NCI-H446 (cell line): Measurements from ENCODE around the gene USH1C.

Experiments
- DNase-seq, 2 experiments: peaks; one replicate each; lab custom pipeline; 2025; lab: John Stamatoyannopoulos, UW

USH1C gene

DNA sequence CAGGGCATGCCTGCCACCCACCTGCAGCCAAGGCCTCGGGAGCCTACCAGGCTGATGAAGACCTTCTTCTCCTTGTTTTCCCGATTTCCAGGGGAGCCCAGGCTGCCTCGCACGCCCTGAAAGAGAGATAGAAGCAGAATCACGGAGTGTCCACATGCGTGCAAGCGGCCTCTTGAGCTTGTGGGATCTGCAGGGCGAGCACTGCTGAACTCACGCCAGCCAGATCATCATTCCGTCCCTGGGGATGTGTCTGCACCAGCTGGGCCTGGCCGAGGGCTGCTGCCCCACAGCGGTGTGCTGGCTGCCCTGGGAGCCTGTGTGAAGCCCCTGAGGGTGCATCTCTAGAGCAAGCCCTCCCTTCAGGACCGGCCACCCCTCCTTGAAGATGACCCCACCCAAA, 17.9 kb downstream of the USH1C start:
- DNase-seq: no peak

DNA sequence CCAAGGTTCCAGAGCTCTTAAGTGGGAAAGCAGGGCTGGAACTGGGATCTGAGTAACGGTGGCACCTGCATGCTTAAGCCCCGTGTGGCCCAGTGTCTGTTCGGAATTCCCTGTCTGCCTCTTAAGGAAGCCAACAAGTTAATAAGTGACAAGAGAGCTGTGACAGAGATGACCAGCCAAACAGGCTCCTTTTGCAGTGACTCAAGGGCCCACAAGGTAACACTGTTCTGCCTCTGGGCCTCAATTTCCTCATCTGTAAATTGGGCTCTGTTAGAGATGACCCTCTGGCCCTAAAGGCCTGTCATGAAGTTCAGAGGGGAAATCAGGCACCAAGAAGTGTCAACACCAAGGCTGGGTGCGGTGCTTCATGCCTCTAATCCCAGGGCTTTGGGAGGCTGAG, 18.6 kb downstream of the USH1C start:
- no peak for DNase-seq

DNA sequence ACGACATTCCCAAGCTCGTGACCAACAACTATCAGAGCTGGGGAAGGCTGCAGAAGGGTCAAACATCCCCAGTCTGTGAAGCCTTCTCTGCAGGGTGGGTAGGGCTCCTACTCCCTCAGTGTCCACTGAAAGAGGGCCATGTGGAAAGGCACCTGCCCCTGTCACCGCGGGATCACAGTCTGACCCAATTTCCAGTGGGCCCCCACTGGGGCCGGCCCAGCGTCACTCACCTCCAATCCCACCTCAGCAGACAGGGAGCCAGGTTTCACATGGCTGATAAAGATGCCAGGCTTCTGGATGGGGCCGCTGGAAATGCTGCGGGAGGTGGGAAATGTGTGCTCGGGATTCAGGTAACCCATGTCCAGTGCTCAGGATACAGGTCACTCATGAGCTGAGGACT, 20.0 kb downstream of the USH1C start:
- DNase-seq: no peak

DNA sequence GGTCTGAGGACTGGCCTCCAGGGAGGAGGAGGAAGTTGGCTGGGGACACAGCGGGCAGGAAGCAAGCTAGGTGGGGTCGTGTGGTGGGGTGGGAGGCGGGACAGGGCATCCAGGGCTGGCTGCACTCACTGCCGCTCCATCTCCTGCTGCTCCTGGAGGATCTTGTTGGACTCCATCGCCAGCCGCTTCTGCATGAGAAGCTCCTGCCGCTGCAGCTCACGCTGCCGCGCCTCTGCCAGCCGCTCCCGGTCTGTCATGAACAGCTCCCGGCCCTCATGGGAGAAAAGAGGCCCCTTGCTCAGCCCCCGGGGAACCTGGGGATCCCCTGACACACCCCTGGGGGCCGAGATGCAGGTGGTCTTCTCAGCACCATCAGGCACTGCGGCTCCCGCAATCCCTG, 21.6 kb downstream of the USH1C start:
- DNase-seq: no peak

DNA sequence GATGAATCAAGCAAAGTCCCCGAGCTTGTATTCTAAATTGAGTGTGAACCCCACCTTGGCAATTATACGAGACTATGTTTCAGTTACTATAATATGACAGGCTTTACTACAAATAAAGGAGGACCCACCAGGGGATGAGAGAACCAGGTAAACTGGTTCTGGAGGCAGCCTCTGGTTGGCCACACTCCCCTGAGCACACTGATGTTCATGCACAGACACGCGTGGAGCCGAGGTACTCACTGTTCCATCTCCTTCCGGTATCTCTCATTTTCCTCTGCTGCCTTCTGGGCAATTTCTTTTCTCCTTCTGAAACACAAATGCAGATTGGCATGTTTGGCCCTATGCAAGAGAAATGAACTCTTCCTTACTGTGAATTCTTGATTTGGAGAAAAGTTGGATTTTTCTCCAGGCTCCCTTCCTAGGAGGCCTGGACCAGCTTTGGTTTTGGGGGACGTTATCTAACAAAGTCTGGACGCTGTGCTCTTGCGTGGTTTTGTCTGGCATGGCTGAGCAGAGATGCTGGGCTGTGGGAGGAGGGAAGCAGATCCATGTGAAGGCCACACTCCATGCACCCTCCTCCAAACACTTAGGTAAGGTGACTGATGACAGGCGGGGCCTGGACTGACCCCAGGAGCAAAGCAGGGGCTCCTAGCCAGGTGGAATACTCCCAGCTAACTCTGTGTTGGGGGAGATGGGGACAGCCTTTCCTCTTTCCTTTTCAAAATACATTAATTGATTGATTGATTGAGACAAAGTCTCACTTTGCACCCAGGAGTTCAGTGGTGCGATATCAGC, 22.9 kb downstream of the USH1C start:
- no peak for DNase-seq

DNA sequence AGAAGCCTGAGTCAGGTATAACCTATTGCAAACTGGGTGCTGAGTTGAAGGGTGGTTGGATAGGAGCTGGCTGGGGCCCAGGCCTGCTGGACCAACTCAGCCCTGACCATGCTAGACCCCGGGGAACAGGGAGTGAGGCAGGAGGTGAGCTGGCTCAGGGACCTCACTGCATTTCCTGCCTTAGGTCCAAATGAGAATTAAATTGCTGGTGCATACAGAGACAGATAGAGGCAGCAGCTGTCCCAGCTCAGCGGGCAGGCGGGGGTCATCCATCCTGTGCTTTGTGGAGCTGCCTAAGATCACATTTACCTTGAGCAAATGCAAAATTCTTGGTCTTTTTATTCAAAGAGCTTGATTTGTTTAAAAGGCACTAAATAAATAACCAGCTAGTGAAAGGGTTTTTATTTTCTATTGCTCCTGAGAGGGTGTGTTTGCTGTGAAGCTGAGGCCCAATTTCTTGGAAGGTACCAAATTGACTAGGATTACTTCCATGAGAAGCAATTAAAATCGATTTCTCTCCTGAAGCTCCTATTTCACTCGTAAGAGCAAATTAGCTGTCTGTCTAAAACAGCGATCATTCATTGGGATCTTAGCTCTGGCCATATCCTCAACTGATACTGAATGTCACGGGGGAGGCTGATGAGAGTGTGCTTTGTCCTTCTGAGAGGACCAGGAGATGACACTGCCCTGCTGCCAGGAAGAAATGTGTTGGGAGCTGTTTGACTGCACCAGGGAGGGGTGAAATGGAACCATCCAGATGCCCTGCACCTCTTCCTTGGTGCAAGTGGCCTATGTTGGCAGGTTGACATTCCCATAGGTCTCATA, 24.9 kb downstream of the USH1C start:
- DNase-seq: no peak

DNA sequence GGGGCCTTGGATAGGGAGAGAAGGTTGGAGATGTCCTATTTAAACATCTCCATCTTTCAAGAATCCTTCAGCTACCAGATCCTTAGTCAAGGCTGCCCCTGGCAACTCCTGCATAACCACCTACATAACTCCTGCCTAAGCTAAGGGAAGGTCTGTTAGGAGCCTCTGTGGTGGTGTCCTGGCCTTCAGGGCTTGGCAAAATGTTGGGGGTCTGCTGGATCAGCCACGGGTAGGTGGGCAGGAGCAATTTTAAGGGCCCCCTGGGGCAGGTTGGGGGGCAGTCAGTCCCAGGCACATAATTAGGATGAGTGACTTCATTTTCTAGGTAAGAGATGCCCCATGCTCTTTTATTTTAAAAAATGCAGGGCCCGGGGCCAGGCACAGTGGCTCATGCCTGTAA, 25.9 kb downstream of the USH1C start:
- DNase-seq: no peak

DNA sequence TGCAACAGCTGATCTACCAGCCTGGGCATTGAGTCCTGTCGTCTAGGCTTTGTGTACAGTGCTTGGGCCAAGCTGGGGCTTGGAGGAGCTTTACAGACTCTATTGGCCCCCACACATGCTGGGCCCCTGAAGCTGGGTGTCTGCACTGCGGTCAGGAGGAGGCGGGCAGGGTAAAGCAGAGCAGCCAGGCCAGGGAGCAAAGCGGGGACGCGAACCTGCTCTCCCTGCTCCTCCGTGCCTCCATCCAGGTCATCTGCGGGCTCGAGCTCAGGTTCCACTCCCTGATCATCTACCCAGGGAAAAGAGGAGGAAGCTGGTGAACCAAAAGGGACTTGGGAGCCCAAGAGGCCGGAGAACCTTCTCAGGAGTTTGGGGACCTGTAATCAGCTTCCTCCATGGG, 27.0 kb downstream of the USH1C start:
- no peak for DNase-seq

DNA sequence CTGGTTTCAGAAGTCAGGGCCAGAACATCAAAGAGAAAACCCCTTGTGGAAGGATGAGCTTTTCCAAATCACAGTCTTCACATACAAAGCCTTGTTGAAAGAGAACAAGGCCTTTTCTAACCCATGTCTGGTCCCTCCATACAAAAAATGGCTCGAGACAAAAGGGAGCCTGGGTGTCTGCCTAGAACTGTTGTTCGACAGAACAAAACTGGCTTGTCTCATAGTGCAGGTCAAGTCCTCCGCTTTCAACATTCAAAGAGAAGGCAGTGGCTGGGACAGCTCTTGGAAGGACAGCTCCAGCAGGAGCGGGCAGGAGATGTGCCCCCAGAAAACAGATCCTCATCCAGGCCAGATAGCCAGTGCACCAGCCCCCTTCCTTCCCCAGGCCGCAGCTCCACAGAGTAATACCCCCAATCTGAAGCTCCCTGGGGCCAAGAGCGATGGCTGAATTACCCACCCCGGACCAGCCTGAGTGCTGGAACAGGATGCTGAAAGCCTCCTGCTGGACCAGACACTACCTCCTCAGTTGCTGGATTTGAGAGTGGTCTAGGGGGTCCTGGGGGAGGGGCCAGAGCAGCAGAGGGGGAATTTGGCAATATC, 27.6 kb downstream of the USH1C start:
- no peak for DNase-seq

DNA sequence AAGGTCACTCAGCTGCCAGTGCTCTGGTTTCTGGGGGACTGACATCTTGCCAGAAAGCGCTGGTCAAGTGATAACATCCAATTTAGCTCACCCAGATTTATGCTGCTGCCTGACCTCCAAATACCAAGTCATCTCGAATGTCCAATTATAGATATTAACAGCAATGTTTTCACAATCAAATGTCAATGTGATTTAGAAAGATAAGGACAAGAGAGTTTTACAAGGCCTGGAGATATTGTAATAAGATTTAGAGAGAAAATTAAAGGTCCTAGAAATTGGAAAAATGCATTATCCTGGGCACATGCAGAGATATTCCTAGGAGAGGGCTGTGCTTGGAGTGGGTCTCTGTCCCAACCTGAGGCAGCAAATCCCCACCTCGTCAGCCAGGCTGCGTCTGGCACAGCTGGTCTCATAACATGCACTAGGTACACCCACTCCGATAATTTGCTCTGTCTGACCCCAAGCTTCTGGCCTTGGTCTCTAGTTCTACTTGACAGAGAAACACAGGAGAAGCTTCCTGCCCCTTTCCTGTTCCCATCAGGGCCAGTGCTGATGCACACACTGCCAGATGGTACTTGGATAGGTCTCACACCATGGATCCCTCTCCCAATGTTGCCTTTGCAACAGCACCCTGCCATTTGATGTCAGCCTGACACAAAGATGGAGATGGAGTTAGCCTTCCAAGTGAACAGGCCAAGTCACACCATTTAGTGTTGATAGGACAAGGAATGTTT, 28.6 kb downstream of the USH1C start:
- no peak for DNase-seq

DNA sequence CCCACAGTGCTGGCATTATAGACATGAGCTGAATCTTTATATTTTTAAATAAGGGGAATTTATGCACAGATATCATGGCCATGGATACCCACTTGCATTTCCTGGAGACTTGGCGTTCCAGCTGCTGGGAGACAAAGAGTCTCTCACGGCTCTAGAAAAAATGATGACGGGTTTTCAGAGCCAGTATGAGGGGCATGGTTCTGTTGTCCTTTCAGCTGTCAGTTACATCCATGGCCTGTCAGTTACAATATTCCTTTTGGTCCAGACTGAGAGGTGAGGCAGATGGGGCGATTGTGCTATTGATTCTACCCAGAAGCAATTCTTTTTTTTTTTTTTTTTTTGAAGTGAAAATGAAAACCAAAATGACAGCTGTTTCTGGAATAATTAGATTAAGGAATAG, 29.7 kb downstream of the USH1C start:
- no peak for DNase-seq

DNA sequence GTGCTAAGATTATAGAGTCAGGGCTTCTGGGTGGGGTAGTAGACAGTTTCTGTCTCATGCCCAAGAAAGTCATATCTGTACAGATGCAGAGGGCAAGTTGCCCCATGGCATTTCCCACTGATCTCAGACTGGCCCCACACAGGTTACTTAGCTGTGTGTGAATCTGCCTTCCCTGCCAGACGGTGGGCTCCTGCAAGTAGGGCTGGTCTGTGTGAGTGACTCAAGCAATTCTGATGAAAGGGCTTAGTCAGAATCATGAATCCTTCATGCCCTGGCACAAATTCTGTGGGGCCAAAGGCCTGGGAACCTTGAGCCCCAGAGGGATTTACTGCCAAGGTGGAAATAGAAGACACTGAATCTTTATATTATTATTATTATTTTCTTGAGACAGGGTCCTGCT, 30.4 kb downstream of the USH1C start:
- DNase-seq: no peak

DNA sequence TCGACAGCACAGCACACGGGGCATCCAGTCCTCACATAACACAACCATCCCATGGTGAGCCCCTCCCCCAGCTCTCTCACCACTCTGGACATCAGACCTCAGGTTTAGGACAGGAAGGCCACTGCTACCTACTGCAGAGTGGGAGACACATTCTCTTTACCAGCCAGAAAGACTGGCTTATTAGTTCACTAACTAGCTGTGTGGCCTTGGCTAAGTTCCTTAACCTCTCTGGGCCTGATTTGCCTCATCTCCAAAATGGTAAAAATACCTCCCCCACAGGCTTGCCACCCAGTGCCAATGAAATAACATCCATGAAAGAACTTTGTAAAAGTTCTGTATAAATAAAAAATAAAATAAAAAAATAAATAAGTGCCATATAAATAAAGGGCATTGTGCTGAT, 32.1 kb downstream of the USH1C start:
- no peak for DNase-seq

DNA sequence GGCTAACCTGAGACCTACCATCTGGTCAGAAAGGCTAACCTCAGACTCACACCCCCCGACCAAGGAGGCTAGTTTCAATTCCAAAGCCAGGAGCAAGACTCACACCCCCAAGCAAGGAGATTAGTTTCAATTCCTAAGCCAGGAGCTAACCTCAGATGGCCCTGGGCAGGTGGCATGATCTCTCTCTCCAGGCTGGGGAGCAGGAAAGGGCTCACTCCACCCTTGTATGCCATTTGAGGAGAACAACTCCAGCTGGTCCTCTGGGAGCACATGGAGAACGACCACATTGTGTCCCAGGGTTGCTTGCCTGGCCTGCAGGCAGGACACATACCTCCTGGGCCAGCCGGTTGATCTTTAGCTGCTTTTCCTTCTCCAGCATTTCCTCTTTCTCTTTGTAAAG, 32.6 kb downstream of the USH1C start:
- DNase-seq: no peak

DNA sequence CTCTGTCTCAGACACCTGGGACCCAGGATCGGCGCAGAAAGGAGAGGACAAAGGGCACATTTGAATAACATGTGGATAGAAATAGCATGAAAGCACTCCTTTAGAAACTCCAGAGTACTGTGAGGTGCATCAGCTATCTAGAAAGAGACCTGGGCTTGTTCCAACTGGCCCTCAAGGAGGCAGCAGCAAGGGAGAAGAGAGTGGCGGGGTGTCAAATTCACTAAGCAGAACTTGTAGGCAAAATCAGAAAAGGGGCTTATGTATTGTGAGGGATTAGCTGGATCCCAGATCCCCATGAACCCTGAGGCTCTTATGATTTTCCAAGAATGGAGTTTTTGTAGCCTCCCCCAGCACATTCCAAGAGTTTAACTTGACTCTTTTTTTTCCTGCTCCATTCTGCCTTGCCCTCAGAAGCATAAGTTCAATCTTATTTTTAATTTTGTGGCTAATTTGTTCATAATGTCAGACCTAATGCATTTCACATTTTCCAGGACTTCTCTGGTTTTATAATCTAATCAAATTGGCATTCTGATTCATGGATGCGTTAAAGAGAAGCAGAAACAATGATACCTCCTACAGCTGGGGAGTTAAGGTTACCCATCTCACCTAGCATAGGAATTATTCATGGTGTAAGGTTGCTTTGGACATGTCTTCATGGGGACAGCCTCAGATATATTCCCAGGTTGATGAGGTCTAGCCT, 33.6 kb downstream of the USH1C start:
- no peak for DNase-seq

DNA sequence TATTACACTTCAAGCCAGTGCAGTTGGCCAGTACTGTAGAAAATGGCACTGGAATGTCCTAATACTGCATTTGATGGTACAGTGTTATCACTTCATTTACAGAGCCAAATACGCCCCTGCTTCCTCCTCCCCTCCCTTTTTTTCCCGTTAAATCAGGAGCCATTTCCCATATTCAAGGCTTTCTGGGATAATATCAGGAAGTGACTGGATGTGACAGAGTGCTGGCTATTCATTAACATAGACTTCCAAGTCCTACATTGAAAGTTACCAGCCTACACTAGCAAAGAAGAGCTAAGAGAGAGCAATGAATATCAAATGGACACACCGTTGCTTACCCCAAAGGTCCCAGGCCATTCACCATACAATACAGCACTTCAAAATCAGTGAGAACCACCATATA, 35.4 kb downstream of the USH1C start:
- no peak for DNase-seq

DNA sequence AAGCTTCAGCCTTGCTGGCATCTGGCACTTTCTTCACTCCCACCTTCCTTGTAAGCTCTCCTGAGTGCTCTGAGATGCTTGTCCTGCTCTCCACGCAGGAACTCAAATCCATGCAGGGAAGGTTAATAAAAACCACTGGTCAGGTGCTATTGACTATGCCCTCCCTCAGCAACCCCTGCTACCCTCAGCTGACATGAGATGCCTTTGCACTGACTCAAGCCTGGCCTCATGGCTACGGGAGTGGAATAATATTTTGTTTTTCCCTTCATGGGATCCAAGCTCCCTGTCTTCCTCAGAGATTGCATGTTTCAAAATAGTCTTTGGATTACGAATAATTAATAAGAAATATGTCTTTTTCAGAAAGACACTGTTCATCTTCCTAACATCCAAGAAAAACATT, 35.9 kb downstream of the USH1C start:
- DNase-seq: no peak

DNA sequence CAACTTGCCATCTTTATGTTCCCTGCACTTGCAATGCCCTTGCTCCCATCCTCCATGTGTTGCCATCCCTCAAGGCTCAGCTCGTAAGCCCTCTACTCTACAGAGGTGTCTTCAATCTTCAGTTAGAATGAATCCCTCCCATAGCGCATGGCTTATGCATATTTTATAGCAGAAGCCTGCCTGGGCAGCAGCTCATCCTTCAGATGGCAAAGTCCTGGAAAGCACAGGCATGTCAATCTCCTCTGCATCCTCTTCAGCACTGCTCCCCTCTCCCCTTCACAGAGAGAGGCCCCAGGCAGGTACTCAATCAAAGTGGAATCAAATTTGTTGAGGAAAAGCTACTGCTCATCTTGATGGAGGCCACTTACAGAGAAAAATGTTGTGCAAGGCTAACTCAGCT, 36.4 kb downstream of the USH1C start:
- no peak for DNase-seq

DNA sequence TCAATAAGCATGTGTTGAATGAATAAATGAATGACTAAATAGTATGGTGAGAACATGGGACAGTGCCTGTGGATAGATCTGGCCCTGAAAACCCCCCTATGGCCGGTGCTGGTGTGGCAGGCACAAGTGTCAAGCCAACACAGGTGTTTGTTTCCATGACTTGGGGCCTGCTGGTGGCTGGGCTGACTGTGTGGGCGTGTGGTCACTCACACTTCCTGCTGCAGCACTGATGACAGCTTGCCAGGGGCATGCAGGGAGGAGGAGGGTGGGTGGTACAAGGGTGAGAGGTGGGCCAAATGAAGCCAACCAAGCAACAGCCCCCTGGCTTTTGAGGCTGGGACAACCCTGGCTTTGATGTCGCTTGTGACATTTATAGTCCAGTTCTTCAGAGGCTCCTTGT, 37.3 kb downstream of the USH1C start:
- no peak for DNase-seq

DNA sequence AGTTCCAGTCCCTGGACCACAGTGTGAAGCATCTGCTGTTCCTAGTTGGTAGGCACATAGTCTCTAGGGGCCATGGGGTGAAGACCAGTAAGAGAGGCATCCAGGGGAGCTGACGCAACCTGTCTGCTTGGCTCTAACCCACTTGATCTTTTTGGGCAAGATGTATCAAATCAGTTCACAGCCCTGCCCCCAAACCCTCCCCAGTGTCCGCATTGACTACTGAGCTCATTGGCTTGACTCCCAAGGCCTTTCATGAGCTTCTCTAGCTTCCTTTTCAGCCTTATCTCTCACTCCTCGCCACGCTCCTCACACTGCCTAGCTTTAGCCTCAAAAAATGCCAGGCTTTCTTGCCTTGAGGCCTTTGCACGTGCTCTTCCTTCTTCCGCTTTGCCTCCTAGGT, 37.9 kb downstream of the USH1C start:
- DNase-seq: no peak

DNA sequence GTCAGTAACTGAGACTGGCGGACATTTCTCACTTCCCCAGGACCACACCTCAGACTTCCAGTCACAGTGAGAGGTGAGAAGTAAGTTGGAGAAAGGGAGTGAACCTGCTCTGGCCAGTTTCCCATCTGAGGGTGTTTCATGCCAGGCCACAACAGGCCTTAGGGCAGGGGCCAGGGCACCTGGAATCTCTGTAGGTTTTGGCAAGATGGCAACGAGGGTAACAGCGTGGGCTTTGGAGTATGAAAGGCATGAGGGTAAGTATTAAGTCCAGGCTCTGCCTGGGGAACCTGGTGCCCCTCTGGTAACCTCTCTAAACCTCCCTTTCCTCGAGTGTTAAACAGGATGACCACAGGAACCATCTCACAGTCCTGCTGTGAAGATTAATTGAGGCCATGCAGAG, 39.1 kb downstream of the USH1C start:
- no peak for DNase-seq
